Type B pancreatic cell (in vitro differentiated cells): Measurements from ENCODE around the gene HRAS. TPM values are rescaled to one million over a fixed set of nuclear protein-coding genes. Genes with fewer than 3 reads are reported as not detected.
A peak's percentile ranks its signal among the peaks of the same experiment; 100 is the strongest.

ENCODE experiments used
- DNase-seq: peaks from one replicate; pipeline ENCODE4 v3.0.0; 2021; ENCODE audit warnings: mixed read lengths; ENCODE audit not compliant: unreplicated experiment; ENCODE audit errors: extremely low spot score
- H3K27ac Mint-ChIP-seq: 2 replicates; pipeline ENCODE4 v1.8.0; 2021; ENCODE audit warnings: mild to moderate bottlenecking, mixed read lengths
- H3K27me3 Mint-ChIP-seq: 2 replicates; pipeline ENCODE4 v1.8.0; 2021; ENCODE audit warnings: mixed read lengths
- H3K36me3 Mint-ChIP-seq: 2 replicates; pipeline ENCODE4 v1.8.0; 2021; ENCODE audit warnings: mixed read lengths
- H3K4me1 Mint-ChIP-seq: one replicate; pipeline ENCODE4 v1.8.0; 2021; ENCODE audit warnings: mixed read lengths; ENCODE audit not compliant: unreplicated experiment
- H3K4me3 Mint-ChIP-seq: 2 replicates; pipeline ENCODE4 v1.8.0; 2021; ENCODE audit warnings: mild to moderate bottlenecking, mixed read lengths
- H3K9me3 Mint-ChIP-seq: 2 replicates; pipeline ENCODE4 v1.8.0; 2021; ENCODE audit warnings: mixed read lengths
- CTCF ChIP-seq: fragments of 200-600 bp; sonication (generic); conservative IDR thresholded peaks from 2 replicates; pipeline ENCODE4 v1.5.0; 2021; ENCODE audit warnings: antibody characterized with exemption, mild to moderate bottlenecking
- total RNA-seq: library from RNA; stranded (reverse); gene quantifications from 2 replicates; pipeline ENCODE4 v1.2.1, GENCODE V29; 2021; ENCODE audit warnings: low replicate concordance

The HRAS gene
- total RNA-seq, 1 donor from 2014 or later = 63.1 TPM

GRCh38 chr11:568306-569157, 33.2 kb upstream of the HRAS start:
- no peak for TF ChIP-seq CTCF

GRCh38 chr11:567629-568292, 32.4 kb upstream of the HRAS start:
- no peak for DNase-seq
- Mint-ChIP-seq H3K27ac (peak overlapping the region; percentile 93), H3K4me3 (peak overlapping the region; percentile 89), H3K27me3 (no peaks in the 10 kb centered on the region), H3K4me1 (no peaks in the 10 kb centered on the region), H3K9me3 (no peaks in the 10 kb centered on the region), H3K36me3 (no peaks in the 10 kb centered on the region)
- no peak for TF ChIP-seq CTCF

More at GRCh38 chr11:568306-569157, 33.2 kb upstream of the HRAS start:
- Mint-ChIP-seq H3K4me1 (no peaks in the 10 kb centered on the region), H3K36me3 (no peaks in the 10 kb centered on the region), H3K27me3 (no peaks in the 10 kb centered on the region), H3K27ac (peak overlapping the region; percentile 67), H3K4me3 (peak overlapping the region; percentile 78), H3K9me3 (no peaks in the 10 kb centered on the region)
- peak; percentile 96 for DNase-seq

GRCh38 chr11:567011-567628, 31.7 kb upstream of the HRAS start:
- Mint-ChIP-seq H3K36me3 (no peaks in the 10 kb centered on the region), H3K27me3 (no peaks in the 10 kb centered on the region), H3K27ac (peak overlapping the region; percentile 93), H3K4me3 (peak overlapping the region; percentile 89), H3K4me1 (no peaks in the 10 kb centered on the region), H3K9me3 (no peaks in the 10 kb centered on the region)
- DNase-seq = no peak
- no peak for TF ChIP-seq CTCF

GRCh38 chr11:565921-566509, 30.6 kb upstream of the HRAS start:
- H3K9me3 Mint-ChIP-seq = no peaks in the 10 kb centered on the region
- peak overlapping the region; percentile 41 for H3K4me3 Mint-ChIP-seq
- no peak for DNase-seq
- no peaks in the 10 kb centered on the region for H3K4me1 Mint-ChIP-seq
- H3K27ac Mint-ChIP-seq = peak overlapping the region; percentile 78
- H3K27me3 Mint-ChIP-seq = no peaks in the 10 kb centered on the region
- no peaks in the 10 kb centered on the region for H3K36me3 Mint-ChIP-seq
- no peak for TF ChIP-seq CTCF

GRCh38 chr11:563812-564578, 28.6 kb upstream of the HRAS start:
- no peaks in the 10 kb centered on the region for H3K9me3 Mint-ChIP-seq
- H3K27me3 Mint-ChIP-seq = peaks cover 4% of the 10 kb centered on the region
- no peak for TF ChIP-seq CTCF
- no peaks in the 10 kb centered on the region for H3K36me3 Mint-ChIP-seq
- peak overlapping the region; percentile 77 for H3K4me3 Mint-ChIP-seq
- H3K4me1 Mint-ChIP-seq = peaks cover 5% of the 10 kb centered on the region
- peak; percentile 72 for DNase-seq
- peak overlapping the region; percentile 90 for H3K27ac Mint-ChIP-seq
